Smooth muscle cell (in vitro differentiated cells): ENCODE results near the gene HMGXB4. TPM values are rescaled to one million over a fixed set of nuclear protein-coding genes. Genes with fewer than 3 reads are reported as not detected.

ENCODE experiments used
- DNase-seq: peaks from one replicate; lab custom pipeline; 2025; ENCODE audit not compliant: unreplicated experiment; lab: John Stamatoyannopoulos, UW
- H2AFZ ChIP-seq: fragments of 200-600 bp; sonication (generic); 2 replicates; pipeline ENCODE4 v1.6.0; 2016; ENCODE audit warnings: antibody characterized with exemption, low read depth, mild to moderate bottlenecking
- H3F3A ChIP-seq: fragments of 200-600 bp; sonication (generic); 2 replicates; pipeline ENCODE4 v1.6.0; 2017; ENCODE audit warnings: antibody characterized with exemption, low read depth
- H3K27ac ChIP-seq: fragments of 200-600 bp; sonication (generic); 2 replicates; pipeline ENCODE4 v1.5.1; 2016; ENCODE audit warnings: low read depth, mild to moderate bottlenecking
- H3K27me3 ChIP-seq: fragments of 200-600 bp; sonication (generic); 2 replicates; pipeline ENCODE4 v1.6.1; 2016; ENCODE audit warnings: low read depth, mild to moderate bottlenecking
- H3K36me3 ChIP-seq: fragments of 200-600 bp; sonication (generic); 2 replicates; pipeline ENCODE4 v1.5.1; 2016; ENCODE audit warnings: low read depth
- H3K4me1 ChIP-seq: fragments of 200-600 bp; sonication (generic); 2 replicates; pipeline ENCODE4 v1.5.1; 2016; ENCODE audit warnings: low read depth
- H3K4me2 ChIP-seq: fragments of 200-600 bp; sonication (generic); 2 replicates; pipeline ENCODE4 v1.6.0; 2016; ENCODE audit warnings: mild to moderate bottlenecking
- H3K4me3 ChIP-seq: fragments of 200-600 bp; sonication (generic); 2 replicates; pipeline ENCODE4 v1.5.1; 2016; ENCODE audit warnings: mild to moderate bottlenecking
- H3K79me2 ChIP-seq: fragments of 200-600 bp; sonication (generic); 2 replicates; pipeline ENCODE4 v1.6.0; 2016; ENCODE audit warnings: low read depth, mild to moderate bottlenecking
- H3K9ac ChIP-seq: fragments of 200-600 bp; sonication (generic); 2 replicates; pipeline ENCODE4 v1.6.0; 2016; ENCODE audit warnings: low read depth
- H3K9me3 ChIP-seq: fragments of 200-600 bp; sonication (generic); replicated peaks from 2 replicates; pipeline ENCODE4 v1.5.1; 2016; ENCODE audit warnings: low read depth
- H4K20me1 ChIP-seq: fragments of 200-600 bp; sonication (generic); 2 replicates; pipeline ENCODE4 v1.6.0; 2016; ENCODE audit warnings: low read depth
- CTCF ChIP-seq: fragments of 200-600 bp; sonication (generic); IDR thresholded peaks from 2 replicates; pipeline ENCODE4 v1.5.1; 2017; ENCODE audit warnings: borderline replicate concordance, mild to moderate bottlenecking, antibody characterized with exemption; ENCODE audit not compliant: insufficient read depth, poor library complexity, severe bottlenecking
- WGBS: methylation state at CpG from one replicate; pipeline ENCODE4 v1.1.7; 2016; ENCODE audit warnings: low lambda C conversion rate; 5-methylcytosine and 5-hydroxymethylcytosine counted together
- polyA plus RNA-seq: library from polyadenylated mRNA; unstranded; fragments of >200 nt; fragmentation: Nextera tagmentation; extraction: Ambion mirVana; gene quantifications from 2 replicates; pipeline ENCODE4 v1.2.1, GENCODE V29; 2016
- total RNA-seq: library from RNA; depleted of rRNA; stranded (reverse); fragments of >200 nt; gene quantifications from 2 replicates; pipeline ENCODE4 v1.2.3, GENCODE V29; 2014

HMGXB4 gene
- total and polyA plus RNA-seq, 2 experiments from 2014 or later: 28.2 to 34.1 TPM

GRCh38 chr22:35318346-35319215 lies 61.3 kb downstream of the HMGXB4 start:
- H4K20me1 ChIP-seq: peaks cover 87% of the 10 kb centered on the region
- H3K9ac ChIP-seq: no peak overlapping the region
- H3K27me3 ChIP-seq: no peaks in the 10 kb centered on the region
- H3K9me3 ChIP-seq: no peaks in the 10 kb centered on the region
- H3K27ac ChIP-seq: no peak overlapping the region
- no peaks in the 10 kb centered on the region for H3K36me3 ChIP-seq
- no peaks in the 10 kb centered on the region for H3K4me1 ChIP-seq
- H3K79me2 ChIP-seq: peaks cover 13% of the 10 kb centered on the region
- WGBS: 97% methylated on average over 24 of the region's 24 CpGs
- no peak overlapping the region for H3K4me2 ChIP-seq
- TF ChIP-seq CTCF: no peak
- no peak overlapping the region for H2AFZ ChIP-seq
- no peak overlapping the region for H3K4me3 ChIP-seq
- no peaks in the 10 kb centered on the region for H3F3A ChIP-seq
- no peak for DNase-seq

GRCh38 chr22:35319244-35319985 lies 62.1 kb downstream of the HMGXB4 start:
- WGBS: 98% methylated on average over 18 of the region's 18 CpGs
- TF ChIP-seq CTCF: no peak
- Histone ChIP-seq H3K27ac (no peak overlapping the region), H2AFZ (no peak overlapping the region), H3K4me1 (no peaks in the 10 kb centered on the region), H3K4me3 (no peak overlapping the region), H3K27me3 (no peaks in the 10 kb centered on the region), H3K9ac (no peak overlapping the region), H3K9me3 (no peaks in the 10 kb centered on the region), H3F3A (no peaks in the 10 kb centered on the region), H4K20me1 (peaks cover 79% of the 10 kb centered on the region), H3K79me2 (peaks cover 5% of the 10 kb centered on the region), H3K4me2 (no peak overlapping the region), H3K36me3 (no peaks in the 10 kb centered on the region)
- no peak for DNase-seq

GRCh38 chr22:35322126-35322525 lies 64.8 kb downstream of the HMGXB4 start:
- whole genome bisulfite sequencing: 98% methylated on average over 10 of the region's 10 CpGs
- no peak overlapping the region for H3K9ac ChIP-seq
- H4K20me1 ChIP-seq: peaks cover 52% of the 10 kb centered on the region
- no peak overlapping the region for H3K4me2 ChIP-seq
- H3K9me3 ChIP-seq: no peaks in the 10 kb centered on the region
- H3K27me3 ChIP-seq: no peaks in the 10 kb centered on the region
- no peaks in the 10 kb centered on the region for H3K36me3 ChIP-seq
- no peak overlapping the region for H3K27ac ChIP-seq
- no peak for TF ChIP-seq CTCF
- DNase-seq: no peak
- no peaks in the 10 kb centered on the region for H3F3A ChIP-seq
- no peak overlapping the region for H2AFZ ChIP-seq
- H3K79me2 ChIP-seq: no peaks in the 10 kb centered on the region
- no peak overlapping the region for H3K4me3 ChIP-seq
- no peaks in the 10 kb centered on the region for H3K4me1 ChIP-seq
